GM12875 (cell line): Measurements from ENCODE around the gene MYO15B.

Experiments used
- H3K4me3 ChIP-seq: one replicate; pipeline ENCODE4 v1.5.1; 2011; ENCODE audit warnings: low read depth, low read length, control low read depth
- TF ChIP-seq, protein P1 (sequence below): IDR thresholded peaks from 2 replicates; pipeline ENCODE4 v1.5.1; 2011; ENCODE audit warnings: low read depth, mild to moderate bottlenecking, control low read depth, inconsistent platforms, low read length, moderate library complexity, borderline replicate concordance; ENCODE audit not compliant: insufficient read depth

The MYO15B gene

DNA sequence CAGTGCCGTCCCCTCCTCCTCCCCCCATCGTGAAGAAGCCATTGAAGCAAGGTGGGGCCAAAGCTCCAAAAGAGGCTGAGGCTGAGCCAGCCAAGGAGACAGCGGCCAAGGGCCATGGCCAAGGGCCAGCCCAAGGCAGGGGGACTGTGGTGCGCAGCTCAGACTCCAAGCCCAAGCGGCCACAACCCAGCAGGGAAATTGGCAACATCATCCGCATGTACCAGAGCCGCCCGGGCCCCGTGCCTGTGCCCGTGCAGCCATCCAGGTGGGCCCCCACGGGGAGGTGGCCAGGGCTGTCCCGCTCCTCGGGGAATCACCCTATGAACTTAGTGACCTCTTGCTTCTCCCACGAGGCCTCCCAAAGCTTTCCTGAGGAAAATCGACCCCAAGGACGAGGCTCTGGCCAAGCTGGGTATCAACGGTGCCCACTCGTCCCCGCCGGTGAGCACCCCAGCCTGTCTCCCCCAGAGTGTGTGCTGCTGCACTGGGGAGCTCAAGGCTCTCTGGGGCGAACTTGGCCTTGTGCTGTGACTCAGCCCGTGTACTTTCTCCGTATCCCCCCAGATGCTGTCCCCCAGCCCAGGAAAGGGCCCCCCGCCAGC, 29.0 kb downstream of the MYO15B start:
- TF ChIP-seq, protein P1, sequence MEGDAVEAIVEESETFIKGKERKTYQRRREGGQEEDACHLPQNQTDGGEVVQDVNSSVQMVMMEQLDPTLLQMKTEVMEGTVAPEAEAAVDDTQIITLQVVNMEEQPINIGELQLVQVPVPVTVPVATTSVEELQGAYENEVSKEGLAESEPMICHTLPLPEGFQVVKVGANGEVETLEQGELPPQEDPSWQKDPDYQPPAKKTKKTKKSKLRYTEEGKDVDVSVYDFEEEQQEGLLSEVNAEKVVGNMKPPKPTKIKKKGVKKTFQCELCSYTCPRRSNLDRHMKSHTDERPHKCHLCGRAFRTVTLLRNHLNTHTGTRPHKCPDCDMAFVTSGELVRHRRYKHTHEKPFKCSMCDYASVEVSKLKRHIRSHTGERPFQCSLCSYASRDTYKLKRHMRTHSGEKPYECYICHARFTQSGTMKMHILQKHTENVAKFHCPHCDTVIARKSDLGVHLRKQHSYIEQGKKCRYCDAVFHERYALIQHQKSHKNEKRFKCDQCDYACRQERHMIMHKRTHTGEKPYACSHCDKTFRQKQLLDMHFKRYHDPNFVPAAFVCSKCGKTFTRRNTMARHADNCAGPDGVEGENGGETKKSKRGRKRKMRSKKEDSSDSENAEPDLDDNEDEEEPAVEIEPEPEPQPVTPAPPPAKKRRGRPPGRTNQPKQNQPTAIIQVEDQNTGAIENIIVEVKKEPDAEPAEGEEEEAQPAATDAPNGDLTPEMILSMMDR = no peak
- H3K4me3 ChIP-seq = no peak overlapping the region

DNA sequence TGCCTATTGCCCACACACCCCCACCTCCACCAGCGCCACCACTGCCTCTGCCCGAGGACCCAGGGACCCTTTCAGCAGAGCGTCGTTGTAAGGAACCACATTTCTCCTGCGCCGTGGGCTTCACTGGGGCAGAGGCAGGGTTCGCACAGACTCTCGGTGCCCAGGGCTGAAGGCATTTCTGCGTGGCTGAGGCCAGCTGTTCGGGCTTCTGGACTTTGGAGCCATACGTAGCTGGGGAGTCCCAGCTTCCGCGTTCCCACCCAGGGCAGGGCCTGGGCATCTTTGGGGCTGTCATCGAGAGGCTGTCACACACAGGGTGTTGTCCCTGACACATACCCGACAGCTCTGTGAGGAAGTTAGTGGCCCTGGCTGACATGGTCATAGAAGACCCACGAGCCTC, 29.6 kb downstream of the MYO15B start:
- TF ChIP-seq, protein P1 = no peak

DNA sequence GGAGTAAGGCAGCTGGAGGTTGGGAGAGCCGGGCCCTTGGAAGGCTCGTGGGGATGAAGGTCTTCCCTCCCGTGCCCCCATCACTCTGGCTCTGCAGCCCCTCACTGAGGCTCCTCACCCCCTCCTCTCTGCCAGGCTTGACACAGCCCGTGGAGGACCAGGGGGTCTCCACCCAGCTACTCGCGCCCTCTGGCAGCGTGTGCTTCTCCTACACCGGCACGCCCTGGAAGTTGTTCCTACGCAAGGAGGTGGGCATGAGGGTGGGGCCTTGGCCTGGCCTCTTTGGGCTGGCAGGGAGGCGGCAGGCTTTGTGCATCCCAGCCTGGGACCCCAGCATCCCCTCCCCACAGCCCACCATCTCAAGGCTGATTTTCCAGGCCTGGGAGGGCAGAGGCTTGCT, 30.1 kb downstream of the MYO15B start:
- H3K4me3 ChIP-seq = no peak overlapping the region
- TF ChIP-seq, protein P1 = no peak

More for the DNA sequence above, 29.6 kb downstream of the MYO15B start:
- no peak overlapping the region for H3K4me3 ChIP-seq

DNA sequence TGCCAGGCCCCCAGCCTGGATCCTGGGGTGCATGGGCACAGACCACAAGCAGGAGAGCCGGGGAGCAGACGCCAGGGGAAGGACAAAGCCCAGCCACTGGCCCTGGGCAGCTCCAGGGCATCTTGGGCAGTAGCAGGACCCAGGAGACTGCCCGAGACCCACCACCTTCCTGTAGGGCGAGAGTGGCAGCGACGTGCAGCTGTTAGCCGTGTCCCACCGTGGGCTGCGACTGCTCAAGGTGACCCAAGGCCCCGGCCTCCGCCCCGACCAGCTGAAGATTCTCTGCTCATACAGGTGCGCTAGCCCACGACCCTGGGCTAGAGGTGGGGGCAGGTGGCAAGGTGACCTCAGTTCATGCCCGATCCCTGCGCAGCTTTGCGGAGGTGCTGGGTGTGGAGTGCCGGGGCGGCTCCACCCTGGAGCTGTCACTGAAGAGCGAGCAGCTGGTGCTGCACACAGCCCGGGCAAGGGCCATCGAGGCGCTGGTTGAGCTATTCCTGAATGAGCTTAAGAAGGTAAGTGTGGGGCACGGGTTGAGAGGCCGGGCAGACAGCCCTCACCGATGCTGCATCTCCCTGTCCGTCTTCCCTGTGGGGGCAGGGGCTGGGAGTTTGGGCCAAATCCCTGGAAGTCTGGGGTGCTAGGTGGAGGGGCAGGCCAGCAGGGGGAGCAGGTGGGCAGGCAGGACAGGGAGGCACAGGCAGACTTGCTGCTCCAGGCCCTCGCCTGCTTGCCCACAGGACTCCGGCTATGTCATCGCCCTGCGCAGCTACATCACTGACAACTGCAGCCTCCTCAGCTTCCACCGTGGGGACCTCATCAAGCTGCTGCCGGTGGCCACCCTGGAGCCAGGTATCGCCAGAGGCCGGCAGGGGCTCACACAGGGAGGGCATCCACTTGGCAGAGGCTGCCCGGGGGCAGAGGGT, 32.2 kb downstream of the MYO15B start:
- no peak overlapping the region for H3K4me3 ChIP-seq
- TF ChIP-seq, protein P1 = peak; percentile 63

DNA sequence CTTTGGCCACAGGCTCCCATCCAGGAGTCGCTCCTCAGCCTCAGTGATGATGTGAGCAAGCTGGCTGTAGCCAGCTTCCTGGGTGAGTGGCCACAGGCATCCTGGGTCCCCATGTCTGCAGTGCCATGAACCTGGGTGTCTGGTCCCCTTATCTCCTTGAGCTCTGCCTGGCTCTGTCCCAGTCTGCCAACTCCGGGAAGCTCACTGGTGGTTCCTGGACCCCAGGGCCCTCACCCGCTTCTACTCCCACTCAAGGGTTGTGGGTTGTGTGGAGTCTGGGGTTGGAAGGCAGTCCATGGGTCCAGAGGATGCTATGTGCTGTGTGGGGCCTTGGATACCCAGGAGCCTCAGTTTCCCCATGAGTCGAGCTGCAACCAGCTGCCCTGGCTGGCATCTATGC, 33.9 kb downstream of the MYO15B start:
- TF ChIP-seq, protein P1 = no peak
- H3K4me3 ChIP-seq = no peak overlapping the region

DNA sequence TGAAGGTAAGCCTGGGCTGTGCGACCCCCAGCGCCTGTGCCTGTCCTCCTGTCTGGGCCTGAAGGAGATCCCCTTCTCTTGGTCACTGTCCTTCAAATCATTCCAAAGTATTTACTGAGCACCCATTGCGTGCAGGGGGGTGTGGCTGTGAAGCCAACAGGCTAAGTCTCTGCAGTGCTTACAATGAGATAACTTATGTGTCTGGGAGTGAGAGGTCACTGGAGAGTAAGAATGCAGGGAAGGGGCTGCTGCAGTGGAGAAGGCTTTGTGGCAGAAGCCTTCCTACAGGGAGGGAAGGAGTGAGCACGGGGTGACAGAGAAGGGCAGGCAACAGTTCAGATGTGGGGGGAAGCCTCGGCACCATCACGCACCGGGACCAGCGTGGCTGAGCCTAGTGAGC, 34.5 kb downstream of the MYO15B start:
- no peak overlapping the region for H3K4me3 ChIP-seq
- TF ChIP-seq, protein P1 = no peak
